SK-N-MC (cell line): ENCODE data around the gene TBL1XR1.
"Not testable (repeated sequence)": the region's sequence is repeated elsewhere in the genome, so short reads cannot be mapped to it uniquely, and the experiment has no call there.

Experiments
- DNase-seq: peaks from one replicate; pipeline ENCODE4 v3.0.0-alpha.2; 2011; ENCODE audit warnings: low read depth, low spot score
- H3K27ac ChIP-seq: fragments of 200-600 bp; sonication (generic); 2 replicates; pipeline ENCODE4 v1.5.1; 2016; ENCODE audit warnings: mixed run types
- H3K36me3 ChIP-seq: fragments of 200-600 bp; sonication (generic); 2 replicates; pipeline ENCODE4 v1.6.1; 2017; ENCODE audit warnings: antibody characterized with exemption, low read length, mixed read lengths; ENCODE audit not compliant: insufficient read depth
- H3K4me3 ChIP-seq: fragments of 200-600 bp; sonication (generic); 2 replicates; pipeline ENCODE4 v1.5.1; 2016
- H3K9ac ChIP-seq: fragments of 200-600 bp; sonication (generic); 2 replicates; pipeline ENCODE4 v1.8.0; 2017; ENCODE audit warnings: mixed run types, mixed read lengths; ENCODE audit not compliant: insufficient read length
- H3K9me3 ChIP-seq: fragments of 200-600 bp; sonication (generic); 2 replicates; pipeline ENCODE4 v1.6.1; 2017; ENCODE audit warnings: low read depth, mild to moderate bottlenecking, antibody characterized with exemption, low read length, moderate library complexity, mixed read lengths
- EZH2 ChIP-seq: fragments of 200-600 bp; sonication (generic); IDR thresholded peaks from one replicate; pipeline ENCODE4 v1.6.1; 2017; ENCODE audit warnings: antibody characterized with exemption
- FOXP2 ChIP-seq: optimal IDR thresholded peaks from 2 replicates; pipeline ENCODE3; 2011; ENCODE audit warnings: mild to moderate bottlenecking, moderate library complexity; ENCODE audit not compliant: insufficient read depth; ENCODE audit errors: extremely low read length, control extremely low read depth
- POLR2AphosphoS5 ChIP-seq: IDR thresholded peaks from 2 replicates; pipeline ENCODE4 v1.6.1; 2012; ENCODE audit warnings: mild to moderate bottlenecking, low read depth, low read length, borderline replicate concordance

TBL1XR1 gene

DNA sequence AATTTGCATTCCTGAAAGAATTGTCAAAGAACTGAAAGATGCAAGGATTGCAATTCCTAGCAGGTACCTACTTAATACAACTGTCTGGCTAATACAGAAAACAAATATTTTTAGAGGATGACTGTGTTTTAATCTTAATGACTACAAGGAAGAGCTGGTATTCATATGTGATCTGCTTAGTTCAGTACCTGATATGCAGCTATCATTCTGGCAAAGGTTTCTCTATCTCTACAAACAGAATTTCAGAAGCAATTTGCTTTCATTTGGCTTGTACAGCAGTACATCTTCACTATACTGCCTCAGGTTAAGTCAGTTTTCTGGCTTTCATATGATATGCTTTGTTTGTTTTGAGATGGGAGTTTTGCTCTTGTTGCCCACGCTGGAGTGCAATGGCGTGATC, 51.3 kb downstream of the TBL1XR1 start:
- DNase-seq, result no peak
- TF ChIP-seq EZH2 (no peak), FOXP2 (no peak), POLR2AphosphoS5 (no peak)
- Histone ChIP-seq H3K9ac (no peak overlapping the region), H3K27ac (no peak overlapping the region), H3K4me3 (no peak overlapping the region), H3K36me3 (peaks cover 40% of the 10 kb centered on the region), H3K9me3 (no peaks in the 10 kb centered on the region)

GRCh38 chr3:177145381-177145780, 51.9 kb downstream of the TBL1XR1 start:
- DNase-seq, result no peak
- Histone ChIP-seq H3K36me3 (peaks cover 38% of the 10 kb centered on the region), H3K9ac (no peak overlapping the region), H3K4me3 (no peak overlapping the region), H3K9me3 (no peaks in the 10 kb centered on the region), H3K27ac (no peak overlapping the region)
- TF ChIP-seq POLR2AphosphoS5, result no peak
- no peak for TF ChIP-seq EZH2
- no peak for TF ChIP-seq FOXP2

DNA sequence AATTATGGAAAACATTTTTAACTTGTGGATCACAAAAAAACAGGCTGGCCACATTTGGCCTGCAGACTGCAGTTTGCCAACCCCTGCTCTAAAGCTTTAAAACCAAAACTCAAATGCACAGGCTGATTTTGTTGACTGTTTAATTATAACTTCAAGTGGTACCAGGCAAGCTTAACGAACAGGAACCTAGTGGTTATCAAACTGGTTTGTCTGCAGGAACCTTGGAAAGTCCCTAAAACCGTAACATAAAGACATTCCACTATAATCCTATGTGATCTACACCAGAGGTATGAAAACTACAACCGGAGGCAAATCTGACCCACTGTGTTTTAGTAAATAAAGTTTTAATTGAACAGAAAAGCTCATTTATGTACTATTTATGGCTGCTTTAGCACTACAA, 52.4 kb downstream of the TBL1XR1 start:
- no peaks in the 10 kb centered on the region for H3K9me3 ChIP-seq
- no peak for DNase-seq
- no peak overlapping the region for H3K27ac ChIP-seq
- H3K36me3 ChIP-seq, result peaks cover 39% of the 10 kb centered on the region
- no peak overlapping the region for H3K4me3 ChIP-seq
- H3K9ac ChIP-seq, result no peak overlapping the region
- TF ChIP-seq POLR2AphosphoS5 (no peak), EZH2 (no peak), FOXP2 (no peak)

- H3K27ac ChIP-seq, result no peak overlapping the region
- no peak for DNase-seq
These were observed 55.2 kb downstream of the TBL1XR1 start for GRCh38 chr3:177141899-177142646.

DNA sequence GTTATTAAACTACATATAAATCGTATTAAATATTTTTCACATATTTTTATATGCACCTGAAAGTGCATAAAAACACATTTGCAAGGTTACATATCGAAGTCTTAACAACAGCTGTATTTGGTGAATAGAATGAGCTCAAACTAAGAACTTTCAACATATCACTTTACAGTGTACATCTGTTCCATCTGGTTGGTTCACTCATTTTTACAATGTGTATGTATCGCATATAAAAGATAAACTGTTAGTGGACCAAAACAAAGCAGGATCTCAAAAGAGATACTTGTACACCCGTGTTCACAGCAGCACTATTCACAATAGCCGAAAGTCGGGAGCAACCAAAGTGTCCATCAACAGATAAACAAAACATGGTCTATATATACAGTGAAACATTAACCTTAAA, 55.8 kb downstream of the TBL1XR1 start:
- Histone ChIP-seq H3K27ac (no peak overlapping the region), H3K4me3 (no peak overlapping the region), H3K36me3 (peaks cover 52% of the 10 kb centered on the region), H3K9me3 (peaks cover 3% of the 10 kb centered on the region; the same call in 1 of the 2 replicates), H3K9ac (no peak overlapping the region)
- no peak for TF ChIP-seq POLR2AphosphoS5
- DNase-seq, result no peak

More at GRCh38 chr3:177141899-177142646, 55.2 kb downstream of the TBL1XR1 start:
- peaks cover 3% of the 10 kb centered on the region; the same call in 1 of the 2 replicates for H3K9me3 ChIP-seq
- no peak overlapping the region for H3K9ac ChIP-seq
- no peak overlapping the region for H3K4me3 ChIP-seq
- H3K36me3 ChIP-seq, result peaks cover 52% of the 10 kb centered on the region
- TF ChIP-seq EZH2, result no peak
- no peak for TF ChIP-seq FOXP2
- no peak for TF ChIP-seq POLR2AphosphoS5

DNA sequence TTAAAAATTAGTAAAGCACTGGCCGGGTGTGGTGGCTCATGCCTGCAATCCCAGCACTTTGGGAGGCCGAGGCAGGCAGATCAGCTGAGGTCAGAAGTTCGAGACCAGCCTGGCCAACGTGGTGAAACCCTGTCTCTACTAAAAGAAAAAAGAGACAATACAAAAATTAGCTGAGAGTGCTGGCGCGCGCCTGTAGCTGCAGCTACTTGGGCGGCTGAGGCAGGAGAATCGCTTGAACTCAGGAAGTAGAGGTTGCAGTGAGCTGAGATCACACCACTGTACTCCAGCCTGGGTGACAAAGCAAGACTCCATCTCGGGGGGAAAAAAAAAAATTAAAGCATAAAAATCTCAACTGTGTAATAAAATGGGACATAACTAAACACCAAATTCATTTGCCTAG, 58.1 kb downstream of the TBL1XR1 start:
- not testable (repeated sequence) for DNase-seq, H3K27ac ChIP-seq, H3K9ac ChIP-seq, H3K4me3 ChIP-seq
- peaks cover 14% of the 10 kb centered on the region for H3K9me3 ChIP-seq
- H3K36me3 ChIP-seq, result peaks cover 55% of the 10 kb centered on the region

DNA sequence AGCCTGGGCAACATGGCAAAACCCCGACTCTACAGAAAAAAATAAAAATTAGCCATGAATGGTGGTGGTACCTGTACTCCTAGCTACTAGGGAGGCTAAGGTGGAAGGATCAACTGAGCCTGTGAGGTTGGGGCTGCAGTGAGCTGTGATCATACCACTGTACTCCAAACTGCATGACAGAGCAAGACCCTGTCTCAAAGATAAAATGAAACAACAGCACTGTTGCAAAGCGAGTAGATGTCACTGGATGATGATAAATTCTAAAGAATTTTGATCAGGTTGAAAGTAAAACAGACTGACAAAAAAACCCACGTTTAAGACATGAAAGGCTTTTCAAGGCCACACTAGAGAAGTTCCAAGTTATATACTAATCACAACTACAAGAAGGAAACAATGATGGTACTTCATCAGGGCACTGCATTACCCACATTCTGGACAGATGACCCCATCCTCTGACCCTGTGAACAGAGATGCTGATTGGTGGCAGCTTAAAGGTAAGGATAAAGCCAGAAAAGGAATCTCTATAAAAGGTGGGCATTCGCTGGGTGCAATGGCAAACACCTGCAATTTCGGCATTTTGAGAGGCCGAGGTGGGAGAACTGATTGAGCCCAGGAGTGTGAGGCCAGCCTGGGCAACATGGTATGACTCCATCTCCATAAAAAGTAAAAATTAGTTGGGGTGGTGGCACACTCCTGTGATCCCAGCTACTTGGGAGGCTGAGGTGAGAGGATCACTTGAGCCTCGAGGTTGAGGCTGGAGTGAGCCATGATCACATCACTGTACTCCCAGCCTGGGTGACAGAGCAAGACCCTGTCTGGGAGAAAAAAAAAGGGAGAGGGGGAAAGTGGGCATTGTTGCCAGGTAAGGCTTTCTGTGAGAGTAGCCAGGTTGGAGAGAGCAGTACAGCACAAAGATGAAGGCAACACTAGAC, 59.2 kb downstream of the TBL1XR1 start:
- peaks cover 17% of the 10 kb centered on the region for H3K9me3 ChIP-seq
- DNase-seq, result no peak
- H3K4me3 ChIP-seq, result no peak overlapping the region
- no peak for TF ChIP-seq POLR2AphosphoS5
- no peak for TF ChIP-seq EZH2
- no peak for TF ChIP-seq FOXP2
- H3K36me3 ChIP-seq, result peaks cover 65% of the 10 kb centered on the region
- no peak overlapping the region for H3K27ac ChIP-seq
- H3K9ac ChIP-seq, result no peak overlapping the region

DNA sequence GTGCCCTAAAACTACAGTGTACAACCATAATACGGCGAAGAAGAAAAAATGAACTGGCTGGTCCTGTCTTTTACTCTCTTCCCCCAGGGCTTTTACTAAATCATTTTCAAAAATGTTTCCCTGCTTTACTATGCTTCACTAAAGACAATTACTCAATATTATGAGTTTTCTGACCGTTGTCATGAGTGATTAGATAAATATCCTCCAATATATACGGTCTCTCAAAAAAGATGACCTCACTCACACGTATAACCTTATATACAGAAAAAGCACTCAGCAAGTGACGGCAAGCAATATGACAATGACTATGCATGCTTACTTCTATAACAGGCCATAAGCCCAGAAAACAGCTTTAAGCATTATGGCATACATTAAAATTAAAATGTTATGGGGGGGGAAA, 60.5 kb downstream of the TBL1XR1 start:
- Histone ChIP-seq H3K9me3 (peaks cover 24% of the 10 kb centered on the region), H3K27ac (no peak overlapping the region), H3K36me3 (peaks cover 73% of the 10 kb centered on the region), H3K4me3 (no peak overlapping the region), H3K9ac (no peak overlapping the region)
- no peak for TF ChIP-seq EZH2
- no peak for TF ChIP-seq FOXP2
- no peak for TF ChIP-seq POLR2AphosphoS5
- DNase-seq, result no peak
